PC-9 (cell line): ENCODE data around the gene IPO4. TPM values are rescaled to one million over a fixed set of nuclear protein-coding genes. Genes with fewer than 3 reads are reported as not detected.

Experiments used
- BruUV-seq: library from RNA; stranded (reverse); fragments of 400-500 nt; replicated peaks from 2 replicates; lab custom pipeline; 2021; lab: Mats Ljungman, UMichigan
- CTCF ChIA-PET: fragments of 300-600 bp; sonication (Branson Sonifier 250); formaldehyde crosslinking; loops from one replicate; lab custom pipeline; 2022; ENCODE audit warnings: antibody characterized with exemption; lab: Charles Lee
- POLR2A ChIA-PET: fragments of 300-600 bp; sonication (Branson Sonifier 250); formaldehyde crosslinking; loops from one replicate; lab custom pipeline; 2022; ENCODE audit warnings: antibody characterized with exemption; ENCODE audit not compliant: unreplicated experiment; lab: Charles Lee
- DNase-seq, 2 experiments: peaks; one replicate each; pipeline versions ENCODE4 v3.0.0 to v3.0.0-alpha.2; 2015 to 2022; ENCODE audit warnings: mixed read lengths in 1 of 2
- H2AFZ ChIP-seq: fragments of 200-600 bp; sonication (generic); 2 replicates; pipeline ENCODE4 v1.8.1; 2017; ENCODE audit warnings: antibody characterized with exemption
- H3F3A ChIP-seq: fragments of 200-600 bp; sonication (generic); 2 replicates; pipeline ENCODE4 v1.8.1; 2017; ENCODE audit warnings: antibody characterized with exemption, mild to moderate bottlenecking, low read depth; ENCODE audit not compliant: insufficient read depth
- H3K27ac ChIP-seq: fragments of 200-600 bp; sonication (generic); 2 replicates; pipeline ENCODE4 v1.6.1; 2016; ENCODE audit warnings: mixed run types
- H3K27me3 ChIP-seq: fragments of 200-600 bp; sonication (generic); 2 replicates; pipeline ENCODE4 v1.6.1; 2016; ENCODE audit warnings: low read depth, mixed run types; ENCODE audit not compliant: insufficient read depth
- H3K36me3 ChIP-seq: fragments of 200-600 bp; sonication (generic); 2 replicates; pipeline ENCODE4 v1.6.1; 2016; ENCODE audit warnings: low read depth, mixed run types
- H3K4me1 ChIP-seq: fragments of 200-600 bp; sonication (generic); replicated peaks from 2 replicates; pipeline ENCODE4 v1.6.1; 2016; ENCODE audit warnings: mixed run types; ENCODE audit not compliant: insufficient read depth
- H3K4me2 ChIP-seq: fragments of 200-600 bp; sonication (generic); 2 replicates; pipeline ENCODE4 v1.6.1; 2017; ENCODE audit warnings: mixed run types
- H3K4me3 ChIP-seq: fragments of 200-600 bp; sonication (generic); 2 replicates; pipeline ENCODE4 v1.6.1; 2016; ENCODE audit warnings: mixed run types
- H3K79me2 ChIP-seq: fragments of 200-600 bp; sonication (generic); 2 replicates; pipeline ENCODE4 v1.6.1; 2017; ENCODE audit warnings: low read depth, mixed run types
- H3K9me2 ChIP-seq: fragments of 200-600 bp; sonication (generic); 2 replicates; pipeline ENCODE4 v1.8.1; 2017; ENCODE audit warnings: mild to moderate bottlenecking; ENCODE audit not compliant: insufficient read depth
- H3K9me3 ChIP-seq: fragments of 200-600 bp; sonication (generic); 2 replicates; pipeline ENCODE4 v1.8.1; 2016; ENCODE audit warnings: low read depth; ENCODE audit not compliant: insufficient read depth
- H4K20me1 ChIP-seq: fragments of 200-600 bp; sonication (generic); 2 replicates; pipeline ENCODE4 v1.8.1; 2017; ENCODE audit not compliant: insufficient read depth
- CTCF ChIP-seq: fragments of 200-600 bp; sonication (generic); conservative IDR thresholded peaks from 2 replicates; pipeline ENCODE4 v1.6.1; 2017; ENCODE audit warnings: mixed run types, antibody characterized with exemption, mild to moderate bottlenecking, moderate library complexity
- EZH2 ChIP-seq: fragments of 200-600 bp; sonication (generic); IDR thresholded peaks from 2 replicates; pipeline ENCODE4 v1.8.0; 2017; ENCODE audit warnings: antibody characterized with exemption, low read depth
- intact Hi-C: fragments of 100-400 bp; cut with micrococcal nuclease; formaldehyde crosslinking; loops from one replicate; pipeline ENCODE4 v1.10.0; 2022; ENCODE audit not compliant: unreplicated experiment
- microRNA-seq: library from miRNA; unstranded; fragments of <30 nt; microRNA quantifications from one replicate; pipeline ENCODE4 v1.2.0, GENCODE V29; 2021; ENCODE audit warnings: borderline number of aligned reads, borderline replicate concordance
- total RNA-seq: library from RNA; stranded (reverse); gene quantifications from 2 replicates; pipeline ENCODE4 v1.2.3, GENCODE V29; 2021

IPO4 gene
- total RNA-seq, 1 experiment from 2014 or later = 44.1 TPM

GRCh38 chr14:24131549-24131966 is 57.1 kb downstream of the IPO4 start:
- Histone ChIP-seq H3K79me2 (0 out of 2 replicates have a peak, but pooled peaks cover under 1% of the 10 kb centered on the region), H3K4me3 (no peak overlapping the region), H3K27ac (no peak overlapping the region), H3F3A (peaks cover 7% of the 10 kb centered on the region; the same call in 1 of the 2 replicates), H3K36me3 (no peaks in the 10 kb centered on the region), H3K9me3 (no peaks in the 10 kb centered on the region), H3K4me1 (peaks cover 6% of the 10 kb centered on the region; the same call in 1 of the 2 replicates), H4K20me1 (no peaks in the 10 kb centered on the region), H3K4me2 (no peak overlapping the region), H2AFZ (no peak overlapping the region), H3K27me3 (no peaks in the 10 kb centered on the region), H3K9me2 (no peaks in the 10 kb centered on the region)
- no peak for DNase-seq
- BruUV-seq = no TSS peak
- intact Hi-C loops = no loop called here
- no peak for TF ChIP-seq EZH2
- TF ChIP-seq CTCF = no peak
- ChIA-PET POLR2A (interaction anchor here (0.9 kb wide), 1 partner anchor 82 kb away, joined by 6 read pairs; no protein-coding TSS in a partner anchor), CTCF (no interaction called here)

GRCh38 chr14:24130717-24131548 is 57.7 kb downstream of the IPO4 start:
- Histone ChIP-seq H3K36me3 (no peaks in the 10 kb centered on the region), H3K4me1 (peaks cover 6% of the 10 kb centered on the region; the same call in 1 of the 2 replicates), H3K9me3 (no peaks in the 10 kb centered on the region), H3K4me2 (no peak overlapping the region), H3K27ac (no peak overlapping the region), H3F3A (peaks cover 7% of the 10 kb centered on the region; the same call in 1 of the 2 replicates), H2AFZ (no peak overlapping the region), H3K79me2 (no peaks in the 10 kb centered on the region), H3K4me3 (no peak overlapping the region), H3K9me2 (no peaks in the 10 kb centered on the region), H4K20me1 (no peaks in the 10 kb centered on the region), H3K27me3 (no peaks in the 10 kb centered on the region)
- no peak for DNase-seq
- no TSS peak for BruUV-seq
- intact Hi-C loops = no loop called here
- POLR2A ChIA-PET = interaction anchor here (0.9 kb wide), 1 partner anchor 81 kb away, joined by 6 read pairs; no protein-coding TSS in a partner anchor
- CTCF ChIA-PET = no interaction called here
- TF ChIP-seq EZH2 (no peak), CTCF (no peak)

GRCh38 chr14:24130380-24130716 is 58.3 kb downstream of the IPO4 start, which contains the start of gene FITM1:
Gene FITM1, plus strand, starts transcription at chr14:24130659. Its CDS starts 905 bp downstream, at chr14:24131564.
- Histone ChIP-seq H3K79me2 (no peaks in the 10 kb centered on the region), H3K4me1 (peaks cover 4% of the 10 kb centered on the region; the same call in 1 of the 2 replicates), H3K4me3 (no peak within 1 kb of the TSS), H3K27ac (no peak within 1 kb of the TSS), H3K9me3 (no peaks in the 10 kb centered on the region), H3K4me2 (no peak within 1 kb of the TSS), H3K36me3 (no peaks in the 10 kb centered on the region), H3K9me2 (no peaks in the 10 kb centered on the region), H3F3A (peaks cover 4% of the 10 kb centered on the region; the same call in 1 of the 2 replicates), H2AFZ (no peak within 1 kb of the TSS), H3K27me3 (no peaks in the 10 kb centered on the region), H4K20me1 (no peaks in the 10 kb centered on the region)
- ChIA-PET POLR2A (no interaction called here), CTCF (no interaction called here)
- no peak for DNase-seq
- no peak for TF ChIP-seq CTCF
- no peak for TF ChIP-seq EZH2
- no TSS peak for BruUV-seq
- intact Hi-C loops = no loop called here

Small RNAs within 50 kb of the gene (microRNA-seq; reads per million reads assigned to microRNA genes)
- gene MIR7703 = not detected

Other genes with a start within 250 kb of the IPO4 start
- 17.6 and 24.1 TPM in 2 replicates for gene DHRS4, start 235.0 kb downstream of the IPO4 start, total RNA-seq
- gene DHRS4L2, start 199.9 kb downstream of the IPO4 start, total RNA-seq = 14.8 and 22.8 TPM in 2 replicates
- gene CARMIL3, start 136.8 kb downstream of the IPO4 start, total RNA-seq = not detected in 2 replicates
- gene CPNE6, start 117.3 kb downstream of the IPO4 start, total RNA-seq = not detected in 2 replicates
- gene PCK2, start 94.5 kb downstream of the IPO4 start, total RNA-seq = 77.4 and 113 TPM in 2 replicates
- 52.7 and 87.6 TPM in 2 replicates for gene DCAF11, start 74.0 kb downstream of the IPO4 start, total RNA-seq
- gene NRL, start 73.9 kb downstream of the IPO4 start, total RNA-seq = 1.2 and 2.3 TPM in 2 replicates
- gene FITM1, start 58.2 kb downstream of the IPO4 start, total RNA-seq = 0.48 and 0.72 TPM in 2 replicates
- gene PSME1, start 52.6 kb downstream of the IPO4 start, total RNA-seq = 172 and 174 TPM in 2 replicates
- gene EMC9, start 47.2 kb downstream of the IPO4 start, total RNA-seq = 27.4 and 37.1 TPM in 2 replicates
- gene PSME2, start 42.2 kb downstream of the IPO4 start, total RNA-seq = 96.0 and 153 TPM in 2 replicates
- gene RNF31, start 41.3 kb downstream of the IPO4 start, total RNA-seq = 44.6 and 60.8 TPM in 2 replicates
- 18.8 and 21.4 TPM in 2 replicates for gene IRF9, start 27.6 kb downstream of the IPO4 start, total RNA-seq
- 6.5 and 8.3 TPM in 2 replicates for gene REC8, start 16.7 kb downstream of the IPO4 start, total RNA-seq
- 37.3 and 41.2 TPM in 2 replicates for gene TM9SF1, start 6.6 kb upstream of the IPO4 start, total RNA-seq
- gene TSSK4, start 16.9 kb upstream of the IPO4 start, total RNA-seq = not detected in 2 replicates
- 31.2 and 37.6 TPM in 2 replicates for gene CHMP4A, start 24.7 kb upstream of the IPO4 start, total RNA-seq
- gene MDP1, start 27.2 kb upstream of the IPO4 start, total RNA-seq = 8.7 and 15.3 TPM in 2 replicates
- 134 and 179 TPM in 2 replicates for gene NEDD8, start 43.6 kb upstream of the IPO4 start, total RNA-seq
- 55.3 and 63.7 TPM in 2 replicates for gene GMPR2, start 44.1 kb upstream of the IPO4 start, total RNA-seq
- 22.4 and 23.0 TPM in 2 replicates for gene TINF2, start 53.8 kb upstream of the IPO4 start, total RNA-seq
- 7.2 and 7.5 TPM in 2 replicates for gene TGM1, start 74.4 kb upstream of the IPO4 start, total RNA-seq
- 25.2 and 30.1 TPM in 2 replicates for gene RABGGTA, start 82.8 kb upstream of the IPO4 start, total RNA-seq
- 37.9 and 41.4 TPM in 2 replicates for gene DHRS1, start 111.0 kb upstream of the IPO4 start, total RNA-seq
- gene NOP9, start 111.0 kb upstream of the IPO4 start, total RNA-seq = 24.4 and 31.1 TPM in 2 replicates
- not detected in 2 replicates for gene CIDEB, start 119.2 kb upstream of the IPO4 start, total RNA-seq
- 15.0 and 26.1 TPM in 2 replicates for gene LTB4R2, start 121.3 kb upstream of the IPO4 start, total RNA-seq
- gene LTB4R, start 122.7 kb upstream of the IPO4 start, total RNA-seq = 10.3 and 16.4 TPM in 2 replicates
- gene ADCY4, start 146.3 kb upstream of the IPO4 start, total RNA-seq = 1.8 and 2.0 TPM in 2 replicates
- gene RIPK3, start 151.2 kb upstream of the IPO4 start, total RNA-seq = 4.0 and 6.4 TPM in 2 replicates
- gene NFATC4, start 179.4 kb upstream of the IPO4 start, total RNA-seq = 48.3 and 76.3 TPM in 2 replicates
- 15.1 and 17.7 TPM in 2 replicates for gene NYNRIN, start 210.2 kb upstream of the IPO4 start, total RNA-seq
- 7.6 and 8.3 TPM in 2 replicates for gene CBLN3, start 240.9 kb upstream of the IPO4 start, total RNA-seq
- 51.5 and 53.4 TPM in 2 replicates for gene KHNYN, start 241.1 kb upstream of the IPO4 start, total RNA-seq